Fibroblast of skin of left biceps (primary cell): ENCODE measurements around the gene PRDM10.
A peak's percentile ranks its signal among the peaks of the same experiment; 100 is the strongest.
"Not testable (repeated sequence)": the region's sequence is repeated elsewhere in the genome, so short reads cannot be mapped to it uniquely, and the experiment has no call there.

ENCODE experiments used
- DNase-seq, 2 experiments: peaks; one replicate each; pipeline ENCODE4 v3.0.0-alpha.2; 2013; ENCODE audit warnings: low read depth in 2 of 2

PRDM10 gene, protein sequence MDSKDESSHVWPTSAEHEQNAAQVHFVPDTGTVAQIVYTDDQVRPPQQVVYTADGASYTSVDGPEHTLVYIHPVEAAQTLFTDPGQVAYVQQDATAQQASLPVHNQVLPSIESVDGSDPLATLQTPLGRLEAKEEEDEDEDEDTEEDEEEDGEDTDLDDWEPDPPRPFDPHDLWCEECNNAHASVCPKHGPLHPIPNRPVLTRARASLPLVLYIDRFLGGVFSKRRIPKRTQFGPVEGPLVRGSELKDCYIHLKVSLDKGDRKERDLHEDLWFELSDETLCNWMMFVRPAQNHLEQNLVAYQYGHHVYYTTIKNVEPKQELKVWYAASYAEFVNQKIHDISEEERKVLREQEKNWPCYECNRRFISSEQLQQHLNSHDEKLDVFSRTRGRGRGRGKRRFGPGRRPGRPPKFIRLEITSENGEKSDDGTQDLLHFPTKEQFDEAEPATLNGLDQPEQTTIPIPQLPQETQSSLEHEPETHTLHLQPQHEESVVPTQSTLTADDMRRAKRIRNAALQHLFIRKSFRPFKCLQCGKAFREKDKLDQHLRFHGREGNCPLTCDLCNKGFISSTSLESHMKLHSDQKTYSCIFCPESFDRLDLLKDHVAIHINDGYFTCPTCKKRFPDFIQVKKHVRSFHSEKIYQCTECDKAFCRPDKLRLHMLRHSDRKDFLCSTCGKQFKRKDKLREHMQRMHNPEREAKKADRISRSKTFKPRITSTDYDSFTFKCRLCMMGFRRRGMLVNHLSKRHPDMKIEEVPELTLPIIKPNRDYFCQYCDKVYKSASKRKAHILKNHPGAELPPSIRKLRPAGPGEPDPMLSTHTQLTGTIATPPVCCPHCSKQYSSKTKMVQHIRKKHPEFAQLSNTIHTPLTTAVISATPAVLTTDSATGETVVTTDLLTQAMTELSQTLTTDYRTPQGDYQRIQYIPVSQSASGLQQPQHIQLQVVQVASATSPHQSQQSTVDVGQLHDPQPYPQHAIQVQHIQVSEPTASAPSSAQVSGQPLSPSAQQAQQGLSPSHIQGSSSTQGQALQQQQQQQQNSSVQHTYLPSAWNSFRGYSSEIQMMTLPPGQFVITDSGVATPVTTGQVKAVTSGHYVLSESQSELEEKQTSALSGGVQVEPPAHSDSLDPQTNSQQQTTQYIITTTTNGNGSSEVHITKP

GRCh38 chr11:130002352-130002845 is at the start of gene PRDM10:
Gene PRDM10, minus strand, starts transcription at chr11:130002835. Its CDS starts 41,871 bp downstream, at chr11:129960964.
- DNase-seq = peak; percentile 88

DNA sequence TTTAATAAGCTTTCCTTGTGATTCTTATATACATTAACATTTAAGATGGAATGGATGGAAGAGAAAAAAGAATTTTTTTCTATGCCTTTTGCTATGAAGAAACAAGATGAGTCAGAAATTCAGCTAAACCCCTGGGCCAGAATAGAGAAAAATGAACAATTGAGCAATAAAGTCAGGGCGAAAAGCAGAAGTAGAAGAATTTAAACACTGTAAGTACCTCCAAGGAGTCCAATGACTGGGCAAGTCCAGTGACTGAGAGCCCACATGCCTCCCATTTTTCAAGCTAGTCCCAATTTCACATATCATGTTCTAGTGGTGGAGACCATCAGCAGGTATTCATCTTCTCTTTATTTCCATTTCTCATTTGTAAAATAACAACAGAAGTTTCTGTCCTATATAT is 48.4 kb upstream of the PRDM10 start:
- no peak for DNase-seq

GRCh38 chr11:130050257-130050656 is 47.6 kb upstream of the PRDM10 start:
- no peak for DNase-seq

GRCh38 chr11:130049328-130049771 is 46.7 kb upstream of the PRDM10 start:
- DNase-seq = no peak

GRCh38 chr11:130047141-130047540 is 44.5 kb upstream of the PRDM10 start:
- DNase-seq = no peak

DNA sequence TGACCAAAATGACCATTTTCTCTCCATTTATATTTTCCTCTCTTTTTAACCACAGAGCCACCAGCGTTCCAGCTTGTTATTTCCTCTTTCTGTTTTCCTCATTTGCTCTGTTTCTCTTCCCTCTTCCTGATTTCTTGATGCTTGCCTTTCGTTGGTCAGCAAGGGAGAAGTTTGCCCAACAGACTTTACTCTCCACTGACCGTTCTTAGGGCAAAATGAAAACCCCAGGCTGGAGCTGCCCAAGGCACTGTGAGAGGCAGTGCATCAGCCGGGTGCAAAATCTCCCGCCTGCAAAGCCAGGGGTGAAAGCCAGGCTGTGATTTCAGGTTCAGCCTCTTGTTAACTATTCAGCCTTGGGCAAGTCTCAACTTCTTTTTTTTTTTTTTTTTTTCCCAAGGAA is 40.9 kb upstream of the PRDM10 start:
- no peak for DNase-seq

- peak; percentile 76 to 77 for DNase-seq
These were observed 39.5 kb upstream of the PRDM10 start for GRCh38 chr11:130042093-130042591.

GRCh38 chr11:130040281-130040940 is 37.8 kb upstream of the PRDM10 start:
- DNase-seq = no peak

GRCh38 chr11:130037881-130038585 is 35.4 kb upstream of the PRDM10 start:
- no peak for DNase-seq

GRCh38 chr11:130037058-130037457 is 34.4 kb upstream of the PRDM10 start:
- no peak for DNase-seq

DNA sequence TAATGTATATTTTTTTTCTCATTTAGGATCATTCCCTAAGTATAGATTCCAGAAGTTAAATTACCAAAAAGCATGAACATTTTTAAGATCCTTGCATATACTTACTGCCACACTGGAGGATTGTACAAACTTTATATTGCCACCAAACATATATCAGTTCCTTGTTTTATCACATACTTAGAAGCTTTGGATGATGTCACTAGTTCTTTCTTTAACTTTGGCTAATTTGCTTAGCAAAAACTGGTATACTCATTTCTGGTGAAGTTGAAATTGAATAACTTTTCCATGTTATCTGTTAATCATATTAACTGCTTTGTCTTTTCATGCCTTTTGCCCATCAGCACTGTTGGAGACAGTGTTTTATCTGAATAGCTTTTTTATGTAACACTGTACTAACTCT is 31.6 kb upstream of the PRDM10 start:
- DNase-seq = no peak

DNA sequence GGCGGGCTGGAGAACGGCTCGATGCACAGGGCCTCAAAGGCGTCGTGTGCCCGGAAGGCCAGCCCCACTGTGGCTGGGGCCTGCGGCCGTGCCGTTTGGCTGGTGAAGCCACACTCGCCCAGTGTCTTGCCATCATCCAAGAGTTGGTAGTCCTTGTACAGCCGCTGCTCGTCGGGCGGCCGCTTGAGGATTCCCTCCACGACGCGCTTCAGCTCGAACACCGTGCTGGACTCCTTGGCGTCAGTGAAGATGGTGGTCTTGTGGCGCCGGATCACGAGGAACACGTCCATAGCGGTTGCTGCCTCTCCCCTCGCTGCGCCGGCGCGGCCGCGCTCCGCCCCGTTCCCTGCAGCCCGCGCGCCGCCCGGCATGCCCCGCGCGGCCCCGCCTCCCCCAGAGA is 30.3 kb upstream of the PRDM10 start:
- no peak for DNase-seq

- DNase-seq = no peak
These were observed 29.3 kb upstream of the PRDM10 start for GRCh38 chr11:130031945-130032344.

DNA sequence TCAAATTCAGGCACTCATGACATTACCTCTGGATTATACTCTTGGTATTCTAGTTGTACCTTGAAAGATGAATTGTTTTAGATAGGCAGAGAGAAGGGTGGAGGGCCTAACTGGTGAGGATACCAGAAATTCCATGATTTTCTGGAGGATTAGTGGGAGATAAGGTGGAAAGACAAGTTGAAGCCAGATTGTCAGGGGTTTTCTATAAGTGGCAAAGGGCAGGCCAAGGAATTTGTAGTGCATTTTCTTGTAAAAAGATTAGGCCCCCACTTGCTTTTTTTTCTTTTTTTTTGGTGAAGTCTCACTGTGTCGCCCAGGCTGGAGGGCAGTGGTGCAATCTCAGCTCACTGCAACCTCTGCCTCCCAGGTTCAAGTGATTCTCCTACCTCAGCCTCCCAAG is 28.4 kb upstream of the PRDM10 start:
- no peak for DNase-seq

DNA sequence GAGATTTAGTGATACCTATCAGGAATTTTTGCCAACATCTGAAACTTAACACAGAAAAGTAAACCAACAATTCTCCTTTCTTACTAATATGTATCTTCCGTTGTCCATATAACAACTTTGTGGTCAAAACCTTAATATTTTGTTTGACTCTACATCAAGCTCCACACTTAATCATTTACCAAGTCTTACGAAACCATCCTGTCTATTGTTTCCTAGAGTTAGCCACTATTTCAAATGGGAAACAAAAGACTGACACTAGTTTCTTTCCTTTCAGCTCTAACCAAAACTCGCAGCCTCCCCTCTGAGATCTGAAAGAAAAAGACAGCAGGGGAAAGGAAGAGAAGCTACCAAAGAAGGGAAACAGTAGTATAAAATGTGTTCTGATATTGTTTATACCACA is 26.5 kb upstream of the PRDM10 start:
- DNase-seq = no peak

DNA sequence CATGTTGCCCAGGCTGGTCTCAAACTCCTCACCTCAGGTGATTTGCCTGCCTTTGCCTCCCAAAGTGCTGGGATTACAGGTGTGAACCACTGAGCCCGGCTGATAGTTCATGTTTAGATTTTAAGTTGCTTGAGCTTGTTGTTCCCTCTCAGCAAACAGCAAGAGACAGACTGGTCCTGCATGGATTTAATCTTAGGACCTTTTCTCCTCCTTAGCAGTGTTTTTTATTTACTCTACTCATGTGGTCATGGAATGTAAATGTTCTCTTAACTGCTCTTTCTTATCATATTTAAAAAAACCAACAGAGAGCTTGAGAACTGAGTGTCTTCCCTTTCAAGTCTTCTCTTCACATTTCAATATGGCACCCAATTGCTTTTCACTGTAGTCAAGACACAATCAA is 22.7 kb upstream of the PRDM10 start:
- no peak for DNase-seq

- no peak for DNase-seq
These were observed 21.7 kb upstream of the PRDM10 start for GRCh38 chr11:130024361-130024760.

DNA sequence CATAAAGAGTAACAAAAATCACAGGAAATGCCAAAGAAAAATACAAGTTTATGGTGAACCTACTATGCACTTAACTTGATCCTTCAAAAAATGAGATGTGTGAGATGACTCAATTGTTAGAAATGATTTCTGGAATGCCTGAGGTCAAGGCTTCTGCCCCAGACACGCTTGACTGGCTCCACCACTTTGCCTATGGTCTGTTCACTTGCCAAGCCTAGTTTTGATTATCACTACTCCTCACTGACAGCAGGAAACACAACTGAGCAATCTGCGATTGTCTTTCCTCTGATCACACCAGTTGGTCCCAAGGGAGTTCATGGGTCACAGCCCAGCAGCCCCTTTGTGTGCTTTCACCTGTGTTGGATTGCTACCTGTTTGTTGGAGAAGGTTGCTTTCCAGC is 20.6 kb upstream of the PRDM10 start:
- DNase-seq = peak in 1 of 2 experiments; percentile 41

DNA sequence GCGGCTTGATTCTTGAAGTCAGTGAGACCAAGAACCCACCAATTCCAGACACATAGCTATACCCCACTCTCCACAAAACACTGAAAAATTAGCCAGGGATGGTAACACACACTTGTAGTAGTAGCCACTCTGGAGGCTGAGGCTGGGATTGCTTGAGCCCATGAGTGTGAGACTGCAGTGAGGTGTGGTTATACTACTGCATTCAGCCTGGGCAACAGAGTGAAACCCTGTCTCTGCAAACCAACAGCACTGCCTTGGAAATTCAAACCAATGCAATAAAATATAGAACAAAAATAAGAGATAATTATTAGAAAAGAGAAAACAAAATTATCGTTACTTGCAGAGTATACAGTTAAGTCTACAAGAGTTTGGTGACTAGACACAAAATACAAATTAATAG is 20.2 kb upstream of the PRDM10 start:
- no peak for DNase-seq

GRCh38 chr11:130021606-130022005 is 19.0 kb upstream of the PRDM10 start:
- DNase-seq = not testable (repeated sequence)

DNA sequence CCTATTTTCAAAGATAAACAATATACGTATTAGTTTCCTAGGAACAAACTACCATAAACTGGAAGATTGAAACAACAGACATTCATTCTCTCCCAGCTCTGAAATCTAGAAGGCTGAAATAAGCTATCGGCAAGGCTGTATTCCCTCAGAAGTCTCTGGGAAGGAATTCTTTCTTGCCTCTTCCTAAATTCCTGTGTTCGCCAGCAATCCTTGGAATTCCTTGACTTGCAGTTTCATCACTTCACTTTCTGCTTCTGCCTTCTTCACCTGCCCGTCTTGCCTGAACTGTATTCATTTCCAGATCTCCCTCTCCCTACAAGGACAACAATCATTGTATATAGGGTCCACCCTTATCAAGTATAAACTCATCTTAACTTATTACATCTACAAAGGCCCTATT is 17.7 kb upstream of the PRDM10 start:
- peak in 1 of 2 experiments; percentile 40 for DNase-seq
